Neutrophil (primary cell): ENCODE data around the gene FYTTD1.

ENCODE experiments used
- H3K27ac ChIP-seq: fragments of 200-600 bp; sonication (generic); 2 replicates; pipeline ENCODE4 v1.5.1; 2016; ENCODE audit warnings: mild to moderate bottlenecking, moderate library complexity
- H3K27me3 ChIP-seq: fragments of 200-600 bp; sonication (generic); 2 replicates; pipeline ENCODE4 v1.6.0; 2016; ENCODE audit warnings: mild to moderate bottlenecking
- H3K36me3 ChIP-seq: fragments of 200-600 bp; sonication (generic); 2 replicates; pipeline ENCODE4 v1.5.1; 2017
- H3K4me1 ChIP-seq, 2 experiments: fragments of 200-600 bp in 1 of 2; sonication (generic) in 1 of 2; 1 replicate in 1 of 2; 2 replicates in 1 of 2; pipeline versions ENCODE4 v1.5.1 to v1.6.1; 2013 to 2016; ENCODE audit warnings: low read depth in 1 of 2, low read length in 1 of 2, mild to moderate bottlenecking in 1 of 2, moderate library complexity in 1 of 2; ENCODE audit not compliant: control insufficient read depth in 1 of 2, insufficient read depth in 1 of 2
- H3K4me3 ChIP-seq, 2 experiments: fragments of 200-600 bp in 1 of 2; sonication (generic) in 1 of 2; 1 replicate in 1 of 2; 2 replicates in 1 of 2; pipeline ENCODE4 v1.5.1; 2013 to 2016; ENCODE audit warnings: low read depth in 1 of 2, low read length in 1 of 2, mild to moderate bottlenecking in 1 of 2, moderate library complexity in 1 of 2
- H3K9me3 ChIP-seq: fragments of 200-600 bp; sonication (generic); 2 replicates; pipeline ENCODE4 v1.5.1; 2016
- CTCF ChIP-seq: fragments of 200-600 bp; sonication (generic); IDR thresholded peaks from 2 replicates; pipeline ENCODE4 v1.5.1; 2016; ENCODE audit warnings: antibody characterized with exemption

The FYTTD1 gene

DNA sequence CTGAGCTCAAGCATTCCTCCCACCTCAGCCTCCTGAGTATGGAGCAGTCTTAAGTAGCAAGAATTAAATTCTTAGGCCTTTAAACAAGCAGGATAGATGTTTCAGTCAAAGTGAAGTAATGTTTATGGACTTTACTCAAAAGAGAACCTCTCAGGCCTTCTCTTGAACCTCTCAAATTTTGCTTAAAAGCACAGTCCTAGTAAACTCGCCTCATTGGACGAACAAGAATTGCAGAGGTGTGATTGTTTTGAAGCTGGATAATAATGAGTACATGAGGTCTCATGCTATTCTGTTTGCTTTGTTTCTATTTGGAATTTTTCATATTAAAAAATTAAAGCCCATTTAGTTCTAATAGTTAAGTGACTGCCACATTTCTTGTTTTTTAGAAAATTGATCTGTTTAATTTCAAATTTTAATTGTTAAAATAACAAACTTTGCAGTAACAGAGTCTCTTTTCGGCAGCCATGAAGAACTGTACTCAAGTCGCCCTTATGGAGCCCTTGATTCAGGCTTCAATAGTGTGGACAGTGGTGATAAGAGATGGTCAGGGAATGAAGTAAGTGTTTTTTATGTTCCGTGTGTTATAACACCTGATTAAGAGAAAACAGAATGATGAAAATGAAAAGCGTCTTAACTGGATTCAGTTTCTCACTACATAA is 80.8 kb downstream of the FYTTD1 start:
- Histone ChIP-seq H3K27me3 (no peaks in the 10 kb centered on the region), H3K27ac (no peak overlapping the region), H3K4me1 (no peaks in the 10 kb centered on the region), H3K36me3 (peaks cover 88% of the 10 kb centered on the region), H3K4me3 (no peak overlapping the region), H3K9me3 (no peaks in the 10 kb centered on the region)
- no peak for TF ChIP-seq CTCF

- no peak for TF ChIP-seq CTCF
- Histone ChIP-seq H3K27ac (no peak overlapping the region), H3K4me3 (no peak overlapping the region), H3K4me1 (no peaks in the 10 kb centered on the region), H3K9me3 (no peaks in the 10 kb centered on the region), H3K27me3 (no peaks in the 10 kb centered on the region), H3K36me3 (peaks cover 93% of the 10 kb centered on the region)
Observed at GRCh38 chr3:197830967-197831313, 81.3 kb downstream of the FYTTD1 start.

DNA sequence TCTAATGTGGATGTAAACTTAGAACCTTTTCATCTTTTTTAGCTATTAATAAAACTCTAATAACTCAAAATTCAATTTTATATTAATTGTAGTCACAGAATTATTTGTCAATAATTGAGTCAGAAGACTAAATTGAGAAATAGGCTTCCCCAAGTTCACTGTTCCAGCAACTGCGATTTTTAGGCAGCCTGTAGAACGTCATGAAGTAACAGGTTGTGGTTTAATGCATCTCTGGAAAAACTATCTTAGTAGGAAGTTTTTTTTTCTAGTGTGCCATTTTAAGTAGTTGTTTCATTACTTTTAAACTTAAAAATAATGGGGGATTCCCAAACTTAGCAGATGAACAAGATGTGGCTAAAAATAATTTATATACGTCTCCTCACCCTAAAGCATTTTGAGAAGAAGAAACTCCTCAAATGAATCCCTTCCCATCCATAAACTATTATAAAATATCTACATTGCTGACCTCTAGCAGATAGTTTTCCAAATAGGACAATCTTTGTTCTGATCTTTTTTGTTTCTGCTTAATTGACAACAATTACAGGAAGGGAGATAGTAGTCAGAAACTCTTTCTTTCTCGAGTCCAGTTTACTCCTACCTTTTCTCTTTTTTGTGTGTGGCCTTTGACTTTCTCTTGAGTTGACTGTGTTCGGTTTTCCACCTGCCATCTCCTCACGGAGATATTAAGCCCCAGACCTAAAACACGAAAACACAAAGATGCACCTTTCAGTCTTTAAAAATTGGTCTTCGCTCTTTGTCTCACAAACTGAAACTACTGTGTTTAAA is 84.4 kb downstream of the FYTTD1 start:
- Histone ChIP-seq H3K4me1 (no peaks in the 10 kb centered on the region), H3K9me3 (no peaks in the 10 kb centered on the region), H3K36me3 (peaks cover 88% of the 10 kb centered on the region), H3K4me3 (no peak overlapping the region), H3K27ac (no peak overlapping the region), H3K27me3 (no peaks in the 10 kb centered on the region)
- no peak for TF ChIP-seq CTCF

DNA sequence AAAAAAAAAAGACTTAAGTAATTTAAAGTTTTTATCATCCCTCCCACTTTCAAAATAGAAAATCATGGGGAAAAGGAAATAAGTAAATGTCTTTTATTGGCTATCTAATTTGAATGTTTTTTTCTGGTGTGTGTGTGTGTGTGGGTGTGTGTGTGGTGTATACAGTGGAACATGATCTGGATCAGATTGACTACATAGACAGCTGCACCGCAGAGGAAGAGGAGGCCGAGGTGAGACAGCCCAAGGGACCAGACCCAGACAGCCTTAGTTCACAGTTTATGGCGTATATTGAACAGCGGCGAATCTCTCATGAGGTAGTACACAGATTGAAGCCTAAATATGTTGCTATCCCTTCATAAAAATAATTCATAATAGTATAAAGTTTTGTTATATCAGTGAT is 85.8 kb downstream of the FYTTD1 start:
- Histone ChIP-seq H3K27me3 (no peaks in the 10 kb centered on the region), H3K4me1 (no peaks in the 10 kb centered on the region), H3K27ac (no peak overlapping the region), H3K36me3 (peaks cover 88% of the 10 kb centered on the region), H3K9me3 (no peaks in the 10 kb centered on the region), H3K4me3 (no peak overlapping the region)
- TF ChIP-seq CTCF, result no peak

DNA sequence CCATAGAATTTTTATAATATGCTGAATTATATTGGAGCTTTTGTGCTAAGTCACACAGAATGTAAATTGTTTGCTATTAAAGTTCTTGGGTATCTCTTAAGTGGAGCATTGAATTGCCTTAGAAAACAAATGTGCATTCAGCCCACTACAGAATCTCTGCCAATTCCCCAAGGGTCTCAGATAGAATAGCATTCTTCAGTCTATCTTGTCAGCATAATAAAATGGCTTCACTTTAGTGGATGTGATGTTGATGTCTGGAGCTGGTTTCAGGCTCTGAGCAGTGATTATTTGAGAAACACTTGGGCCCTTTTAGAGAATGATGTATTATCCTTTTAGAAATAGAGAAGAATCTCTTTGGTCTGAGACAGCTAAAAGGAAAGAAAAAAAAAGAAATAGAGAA is 86.6 kb downstream of the FYTTD1 start:
- H3K36me3 ChIP-seq, result peaks cover 88% of the 10 kb centered on the region

More for the DNA sequence above, 86.6 kb downstream of the FYTTD1 start:
- no peaks in the 10 kb centered on the region for H3K9me3 ChIP-seq
- H3K4me1 ChIP-seq, result no peaks in the 10 kb centered on the region
- TF ChIP-seq CTCF, result no peak
- no peaks in the 10 kb centered on the region for H3K27me3 ChIP-seq
- H3K4me3 ChIP-seq, result no peak overlapping the region
- no peak overlapping the region for H3K27ac ChIP-seq
